ENCODE measurements around the gene ATP2C2.

ATP2C2 gene

DNA sequence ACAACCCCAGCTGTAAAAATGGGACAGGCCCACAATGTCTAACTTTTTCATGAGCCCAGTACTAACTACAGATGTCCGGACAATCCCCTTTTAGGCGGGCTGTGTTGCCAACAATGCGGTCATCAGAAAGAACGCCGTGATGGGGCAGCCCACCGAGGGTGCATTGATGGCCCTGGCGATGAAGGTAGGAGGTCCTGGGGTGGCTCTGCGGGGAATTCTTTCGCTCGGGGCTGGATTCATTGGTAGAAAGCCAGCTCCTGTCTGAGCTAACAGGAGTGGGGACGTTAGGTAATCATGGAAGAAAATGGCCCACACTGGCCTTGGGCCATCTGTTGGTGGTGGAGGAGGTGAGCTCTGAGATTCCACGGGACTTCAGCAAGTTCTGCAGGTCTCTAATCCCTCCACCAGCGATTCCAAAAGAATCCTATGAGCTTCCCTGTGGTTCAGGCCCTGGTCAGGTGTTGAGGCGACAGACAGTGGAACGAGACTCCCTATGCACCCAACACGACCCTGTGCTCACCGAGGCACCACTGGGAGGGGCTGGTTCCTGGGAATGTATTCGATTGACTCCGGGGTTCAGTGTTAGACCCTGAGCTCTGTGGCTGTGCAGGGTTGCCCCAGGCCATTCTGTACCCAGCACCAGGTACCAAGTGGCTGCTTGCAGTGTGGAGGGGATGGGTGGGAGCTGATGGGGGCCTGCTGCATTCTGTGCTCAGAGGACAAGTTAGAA, 74.2 kb downstream of the ATP2C2 start:
- TF ChIP-seq, protein P1, sequence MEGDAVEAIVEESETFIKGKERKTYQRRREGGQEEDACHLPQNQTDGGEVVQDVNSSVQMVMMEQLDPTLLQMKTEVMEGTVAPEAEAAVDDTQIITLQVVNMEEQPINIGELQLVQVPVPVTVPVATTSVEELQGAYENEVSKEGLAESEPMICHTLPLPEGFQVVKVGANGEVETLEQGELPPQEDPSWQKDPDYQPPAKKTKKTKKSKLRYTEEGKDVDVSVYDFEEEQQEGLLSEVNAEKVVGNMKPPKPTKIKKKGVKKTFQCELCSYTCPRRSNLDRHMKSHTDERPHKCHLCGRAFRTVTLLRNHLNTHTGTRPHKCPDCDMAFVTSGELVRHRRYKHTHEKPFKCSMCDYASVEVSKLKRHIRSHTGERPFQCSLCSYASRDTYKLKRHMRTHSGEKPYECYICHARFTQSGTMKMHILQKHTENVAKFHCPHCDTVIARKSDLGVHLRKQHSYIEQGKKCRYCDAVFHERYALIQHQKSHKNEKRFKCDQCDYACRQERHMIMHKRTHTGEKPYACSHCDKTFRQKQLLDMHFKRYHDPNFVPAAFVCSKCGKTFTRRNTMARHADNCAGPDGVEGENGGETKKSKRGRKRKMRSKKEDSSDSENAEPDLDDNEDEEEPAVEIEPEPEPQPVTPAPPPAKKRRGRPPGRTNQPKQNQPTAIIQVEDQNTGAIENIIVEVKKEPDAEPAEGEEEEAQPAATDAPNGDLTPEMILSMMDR (IDR thresholded peaks at IDR 0.05; ENCODE audit: extremely low read depth, missing control alignments): no peak
- no peak for DNase-seq (ENCODE audit: low spot score)

DNA sequence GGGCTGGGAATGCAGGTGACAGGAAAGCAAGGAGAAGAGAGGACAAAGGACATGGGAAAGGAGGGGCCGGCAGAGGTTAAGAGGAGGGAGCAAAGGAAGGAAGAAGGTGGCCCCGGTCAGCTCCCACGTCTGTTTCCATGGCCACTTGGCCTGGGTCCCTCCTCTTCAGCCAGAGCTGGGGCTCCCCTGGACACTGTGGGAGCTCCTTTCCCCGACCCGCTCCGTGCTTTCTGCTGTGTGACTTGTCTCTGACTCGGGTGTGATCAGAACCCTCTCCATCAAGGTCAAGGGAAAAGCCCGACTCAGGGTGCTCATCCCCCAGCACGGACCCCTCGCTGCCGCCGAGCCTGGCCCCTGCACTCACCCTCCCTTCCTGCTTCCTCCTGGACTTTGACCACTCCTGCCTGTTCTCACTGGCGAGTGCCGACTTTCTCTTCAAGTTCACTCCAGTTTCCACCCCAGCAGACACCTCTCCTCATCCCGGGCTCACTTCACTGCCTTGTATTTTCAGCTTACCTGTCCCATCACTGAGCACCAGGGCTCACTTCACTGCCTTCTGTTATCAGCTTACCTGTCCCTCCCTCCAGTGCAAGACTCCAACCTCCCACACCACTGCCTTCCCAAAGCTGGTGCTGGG, 74.9 kb downstream of the ATP2C2 start:
- TF ChIP-seq, protein P1 (IDR thresholded peaks at IDR 0.05; ENCODE audit: extremely low read depth, missing control alignments): no peak
- no peak for DNase-seq (ENCODE audit: low spot score)

DNA sequence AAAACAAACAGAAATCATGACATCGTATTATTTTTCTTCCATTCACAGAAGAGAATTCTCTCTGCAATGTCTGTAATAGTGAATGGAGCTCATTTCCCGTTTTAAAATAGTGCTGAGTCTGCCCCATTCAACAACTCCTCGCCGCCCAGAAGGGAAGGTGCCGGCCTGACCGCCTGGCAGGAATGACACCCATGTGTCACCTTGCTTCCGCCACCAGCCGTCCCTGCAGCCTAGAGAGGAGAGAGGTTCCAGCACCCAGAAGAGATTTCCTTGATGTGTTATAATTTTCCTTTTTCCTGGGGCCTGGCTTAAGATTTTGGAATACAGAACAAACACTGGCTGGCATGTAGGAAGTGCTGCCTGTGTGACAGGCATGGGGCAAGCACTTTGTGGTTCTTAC, 76.1 kb downstream of the ATP2C2 start:
- TF ChIP-seq, protein P1 (IDR thresholded peaks at IDR 0.05; ENCODE audit: extremely low read depth, missing control alignments): no peak
- no peak for DNase-seq (ENCODE audit: low spot score)

DNA sequence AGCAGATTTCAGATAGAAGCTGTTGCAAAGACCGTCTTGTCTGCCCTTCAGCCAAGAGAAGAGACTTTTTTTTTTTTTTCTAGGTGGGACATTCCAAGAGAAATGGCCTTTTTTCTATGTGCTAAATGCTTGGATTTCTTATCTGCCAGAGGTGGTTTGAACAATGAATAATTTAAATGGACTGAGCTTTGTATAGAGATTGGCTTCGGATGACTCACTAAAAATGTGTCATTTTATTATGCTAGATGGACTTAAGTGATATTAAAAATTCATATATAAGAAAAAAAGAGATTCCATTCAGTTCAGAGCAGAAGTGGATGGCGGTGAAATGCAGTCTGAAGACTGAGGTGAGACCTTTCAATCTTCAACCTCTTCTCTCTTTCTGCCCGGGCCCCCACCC, 77.7 kb downstream of the ATP2C2 start:
- TF ChIP-seq, protein P1 (IDR thresholded peaks at IDR 0.05; ENCODE audit: extremely low read depth, missing control alignments): no peak
- DNase-seq (ENCODE audit: low spot score): no peak

DNA sequence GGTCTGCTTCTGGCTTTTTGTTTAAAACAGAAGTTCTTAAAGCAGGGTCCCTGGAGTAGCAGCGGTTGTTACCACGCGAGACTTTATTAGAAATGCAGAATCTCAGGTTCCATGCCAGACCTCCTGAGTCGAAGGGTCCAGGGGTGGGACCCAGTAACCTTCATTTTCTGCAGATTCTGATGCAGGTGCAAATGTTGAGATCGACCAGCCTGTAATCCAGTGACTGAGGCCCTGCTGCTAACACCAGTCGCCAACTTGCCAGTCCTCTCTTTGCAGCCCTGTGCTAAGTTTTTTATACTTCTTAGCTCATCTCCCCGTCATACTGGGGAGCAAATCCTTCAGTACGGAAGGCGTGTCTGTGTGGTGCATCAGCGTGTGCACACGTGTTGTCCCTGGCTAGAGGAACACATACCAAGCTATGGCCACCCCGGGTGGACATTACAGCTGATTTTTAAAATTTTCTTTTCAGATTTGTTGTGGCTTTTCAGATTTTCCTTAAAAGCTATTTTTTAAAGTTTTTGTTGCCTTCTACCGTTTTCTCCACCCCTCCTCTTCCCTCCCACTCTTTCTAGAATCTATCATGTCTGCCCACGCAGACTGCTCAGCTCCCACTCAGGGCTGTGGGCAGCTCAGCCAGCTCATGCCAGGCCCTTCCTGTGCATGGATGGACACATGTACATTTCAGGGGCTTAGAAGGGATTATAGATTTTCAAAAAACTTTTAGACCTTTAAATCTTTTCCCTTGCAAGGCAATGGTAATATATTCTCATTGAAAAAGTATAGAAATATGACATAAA, 78.5 kb downstream of the ATP2C2 start:
- DNase-seq (ENCODE audit: low spot score): no peak
- TF ChIP-seq, protein P1 (IDR thresholded peaks at IDR 0.05; ENCODE audit: extremely low read depth, missing control alignments): no peak

DNA sequence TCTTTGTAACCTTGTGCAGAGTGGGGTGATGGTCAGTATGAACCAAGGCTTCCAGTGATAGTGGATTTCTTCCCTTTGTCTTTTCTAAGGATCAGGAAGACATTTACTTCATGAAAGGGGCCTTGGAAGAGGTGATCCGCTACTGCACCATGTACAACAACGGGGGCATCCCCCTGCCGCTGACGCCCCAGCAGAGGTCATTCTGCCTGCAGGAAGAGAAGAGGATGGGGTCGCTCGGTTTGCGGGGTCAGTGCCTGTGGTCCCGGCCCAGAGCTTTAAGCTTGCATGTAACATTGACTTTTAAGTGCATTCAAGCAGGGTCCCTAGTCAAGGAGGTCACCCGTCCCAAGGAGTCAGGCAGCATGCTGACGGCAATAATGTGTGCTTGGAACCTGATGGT, 80.1 kb downstream of the ATP2C2 start:
- TF ChIP-seq, protein P1 (IDR thresholded peaks at IDR 0.05; ENCODE audit: extremely low read depth, missing control alignments): no peak
- DNase-seq (ENCODE audit: low spot score): no peak

All from GM20000 (cell line).